GM19099 (cell line): ENCODE measurements around the gene RAB25.

Experiments
- POLR2A ChIP-seq: IDR thresholded peaks from 3 replicates; pipeline ENCODE4 v1.6.1; 2011; ENCODE audit warnings: low read depth; ENCODE audit not compliant: insufficient read length; ENCODE audit errors: extremely low read depth

Gene RAB25

GRCh38 chr1:156100205-156100995, 39.4 kb downstream of the RAB25 start:
- TF ChIP-seq POLR2A, result no peak

GRCh38 chr1:156101880-156102279, 40.9 kb downstream of the RAB25 start:
- TF ChIP-seq POLR2A, result no peak

DNA sequence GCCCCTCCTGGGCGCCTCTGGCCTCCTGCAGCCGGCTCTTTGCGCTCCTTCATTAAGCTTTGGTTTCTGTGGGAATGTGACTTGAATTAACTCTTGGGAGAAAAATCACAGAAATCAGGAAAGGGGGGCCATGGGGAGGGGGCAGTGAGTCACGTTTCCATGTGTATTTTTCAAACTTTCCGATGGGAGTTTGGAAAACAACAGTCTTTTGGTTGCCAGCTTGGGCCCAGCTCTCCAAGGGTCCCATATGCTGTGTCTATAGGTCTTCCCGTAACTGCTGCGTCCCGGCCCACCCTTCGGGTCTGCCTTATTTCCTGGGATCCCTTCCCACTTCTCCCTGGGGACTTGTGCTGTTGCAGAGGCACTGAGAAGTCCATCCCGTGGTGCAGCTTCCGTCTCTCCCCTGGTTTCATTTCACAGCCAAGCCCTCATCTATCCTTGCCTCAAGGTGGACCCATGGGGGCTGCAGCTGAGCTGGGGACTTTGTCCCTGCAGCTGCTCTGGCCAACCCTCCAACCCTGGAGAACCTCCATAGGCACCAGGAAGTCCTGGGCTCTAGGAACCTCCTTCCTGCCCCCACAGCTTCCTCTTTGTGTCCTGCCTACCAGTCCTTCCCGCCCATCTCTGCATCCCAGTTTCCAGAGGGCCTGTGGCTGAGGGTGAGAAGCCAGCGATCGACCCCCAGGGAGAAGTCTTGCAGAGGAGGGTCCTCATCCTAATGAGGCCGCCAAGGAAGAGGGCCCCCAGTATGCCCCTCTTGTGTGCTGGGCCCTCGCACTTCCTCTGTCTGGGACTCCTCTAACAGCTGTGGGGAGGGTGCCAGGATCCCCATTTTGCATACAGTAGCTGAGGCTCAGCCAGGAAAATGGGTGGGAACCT, 41.9 kb downstream of the RAB25 start:
- TF ChIP-seq POLR2A, result no peak

- no peak for TF ChIP-seq POLR2A
Observed at GRCh38 chr1:156103521-156103947, 42.6 kb downstream of the RAB25 start.

- no peak for TF ChIP-seq POLR2A
Observed at GRCh38 chr1:156104065-156104810, 43.3 kb downstream of the RAB25 start.

DNA sequence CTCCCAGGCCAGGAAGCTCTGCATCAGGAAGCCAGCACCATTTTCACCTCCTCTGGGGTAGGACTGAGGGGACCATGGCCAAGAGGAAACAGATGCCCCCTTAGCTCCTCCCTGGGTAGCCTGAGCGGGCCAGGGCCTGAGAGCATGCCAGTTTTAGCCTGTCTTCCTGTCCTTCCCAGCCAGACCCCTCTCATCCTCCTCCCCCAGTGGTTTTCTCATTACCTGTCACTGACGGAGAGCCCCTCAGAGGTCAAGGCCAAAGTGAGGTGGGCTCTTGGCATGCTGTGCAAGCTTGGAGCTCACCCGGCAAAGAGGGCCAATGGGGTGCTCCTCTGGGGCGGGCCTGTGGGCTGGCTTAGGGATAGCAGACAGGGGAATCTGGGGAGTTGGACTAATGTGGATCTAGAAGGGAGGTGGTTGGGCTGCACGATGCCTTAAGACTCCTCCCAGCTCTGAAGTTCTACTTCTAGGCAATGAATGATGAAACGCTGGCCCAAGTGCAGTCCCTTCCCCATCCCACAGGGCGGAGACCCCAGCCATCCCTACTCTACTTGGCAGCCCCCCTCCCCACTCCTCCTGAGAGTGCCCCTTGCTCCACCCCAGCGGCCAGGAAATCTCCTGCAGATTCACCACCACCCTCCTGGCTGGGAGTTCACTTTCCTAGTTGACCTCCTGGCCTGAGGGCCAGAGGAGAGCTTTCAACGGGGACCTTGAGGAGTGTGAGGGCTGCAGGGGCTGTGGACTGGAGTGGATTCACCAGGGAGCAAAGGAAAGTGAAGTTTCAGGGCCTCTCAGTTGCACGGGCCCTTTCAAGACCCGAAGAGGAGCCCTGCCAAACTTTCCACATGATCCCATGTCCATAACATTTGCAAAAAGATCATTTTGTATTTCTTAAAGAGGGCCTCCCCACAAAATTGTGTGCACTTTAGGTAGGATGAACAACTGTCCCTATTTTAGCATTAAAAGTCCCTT, 44.2 kb downstream of the RAB25 start:
- no peak for TF ChIP-seq POLR2A

GRCh38 chr1:156106624-156107488, 45.9 kb downstream of the RAB25 start:
- no peak for TF ChIP-seq POLR2A

DNA sequence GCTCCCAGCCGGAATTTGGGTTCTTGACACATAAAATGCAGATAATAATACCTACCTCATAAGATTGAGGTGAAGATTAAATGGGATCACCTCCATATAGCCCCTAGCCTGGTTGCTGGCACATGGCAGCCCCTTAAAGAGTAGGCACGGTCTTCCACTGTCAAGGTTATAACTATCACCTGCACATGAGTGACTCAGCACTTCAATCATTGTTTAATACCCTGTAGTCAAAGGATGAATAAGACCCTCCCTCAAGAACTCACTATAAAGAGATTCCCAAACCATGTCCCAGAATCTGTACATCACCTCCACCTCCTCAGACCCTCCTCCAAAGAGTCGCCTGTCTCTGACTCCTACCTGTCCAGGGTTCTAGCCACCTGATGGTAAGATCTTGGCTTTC, 47.1 kb downstream of the RAB25 start:
- TF ChIP-seq POLR2A, result no peak

GRCh38 chr1:156108664-156109241, 47.8 kb downstream of the RAB25 start:
- TF ChIP-seq POLR2A, result no peak

GRCh38 chr1:156110252-156110651, 49.3 kb downstream of the RAB25 start:
- no peak for TF ChIP-seq POLR2A

DNA sequence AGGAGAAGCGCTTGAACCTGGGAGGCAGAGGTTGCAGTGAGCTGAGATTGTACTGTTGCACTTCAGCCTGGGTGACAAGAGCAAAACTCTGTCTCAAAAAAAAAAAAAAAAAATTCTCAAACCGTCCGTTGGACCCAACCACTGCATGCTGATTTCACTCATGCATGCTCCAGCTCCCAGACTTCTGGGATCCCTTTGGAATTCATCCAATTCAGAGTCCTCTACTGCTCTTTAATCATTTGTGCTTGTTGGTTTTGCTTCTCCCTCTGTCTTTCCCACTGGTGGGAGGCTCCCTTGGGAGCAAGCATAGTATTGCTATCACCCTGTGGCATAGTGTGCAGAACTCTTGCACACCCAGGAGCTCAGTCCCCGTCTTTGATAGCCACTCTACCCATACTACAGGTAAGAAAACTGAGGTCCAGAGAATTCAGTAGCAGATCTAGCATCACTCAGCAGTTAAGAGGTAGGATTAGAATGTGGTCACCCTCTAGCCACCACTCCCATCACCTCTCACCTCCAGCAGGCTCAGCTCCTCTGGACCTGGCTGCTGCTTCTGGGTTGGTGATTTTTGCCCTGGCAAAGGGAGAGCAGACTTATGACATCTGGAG, 50.5 kb downstream of the RAB25 start:
- TF ChIP-seq POLR2A, result no peak
